Inflammatory macrophage treated with lipopolysaccharide for 1 hour (primary cell): ENCODE results near the gene ACAD9.
"Not testable (repeated sequence)": the region's sequence is repeated elsewhere in the genome, so short reads cannot be mapped to it uniquely, and the experiment has no call there.

Experiments used
- DNase-seq, 2 donors: peaks; one replicate each; pipeline ENCODE4 v3.0.0-alpha.2; 2020 to 2022

The ACAD9 gene

DNA sequence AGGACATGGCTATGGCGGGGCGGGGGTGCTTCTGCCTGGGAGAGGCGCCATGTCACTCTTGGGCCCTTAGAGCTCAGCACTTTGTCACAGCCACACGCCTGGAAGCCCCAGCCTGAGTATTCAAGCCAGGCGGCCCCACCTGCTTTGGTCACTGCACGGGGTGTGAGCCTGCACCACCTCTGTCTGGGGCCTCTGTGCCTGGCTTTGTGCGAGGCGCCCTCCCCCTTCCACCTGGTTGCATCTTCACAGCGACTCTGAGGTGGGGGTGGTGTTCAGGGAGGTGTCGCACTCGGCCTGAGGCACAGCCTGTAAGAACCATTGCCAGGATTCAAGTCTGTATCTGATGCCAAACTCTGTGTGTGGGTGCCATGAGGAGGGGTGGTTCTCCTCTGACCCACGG lies 24.1 kb downstream of the ACAD9 start:
- DNase-seq: no peak

- DNase-seq: no peak
Observed at GRCh38 chr3:128906031-128906803, 26.8 kb downstream of the ACAD9 start.

DNA sequence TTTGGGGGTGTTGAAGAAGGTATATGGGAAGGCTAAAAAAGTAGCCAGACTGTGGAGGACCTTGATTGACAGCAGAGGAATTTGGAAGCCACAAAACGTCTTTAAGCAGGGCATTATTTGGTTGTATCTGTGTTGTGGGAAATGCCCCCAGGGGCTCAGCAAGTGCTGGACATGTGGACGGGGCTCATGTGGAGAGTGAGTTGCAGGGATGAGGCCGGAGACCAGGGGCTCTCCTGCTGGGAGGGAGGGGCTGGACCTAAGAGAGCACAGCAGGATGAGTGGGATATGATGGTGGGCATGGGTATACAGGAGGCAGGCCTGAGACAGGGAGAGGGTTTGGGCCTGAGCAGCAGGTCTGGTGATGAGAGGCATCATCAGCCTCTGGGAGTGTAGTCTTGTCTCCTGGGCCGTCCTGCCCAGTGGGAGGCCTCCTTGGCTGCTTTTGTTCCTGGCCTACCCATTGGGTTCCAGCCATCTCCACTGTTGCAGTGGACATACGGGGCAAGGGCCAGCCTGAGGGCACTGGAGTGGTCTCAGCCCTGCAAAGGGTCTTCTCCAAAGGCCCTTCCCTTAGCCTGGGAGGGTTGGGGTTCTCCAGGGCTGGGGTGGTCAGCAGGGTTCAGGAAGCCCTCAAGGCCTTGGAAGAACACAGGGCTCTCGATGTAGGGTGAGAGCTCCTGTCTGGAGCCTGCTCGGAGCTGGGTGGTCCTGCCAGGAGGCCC lies 27.5 kb downstream of the ACAD9 start:
- no peak for DNase-seq

DNA sequence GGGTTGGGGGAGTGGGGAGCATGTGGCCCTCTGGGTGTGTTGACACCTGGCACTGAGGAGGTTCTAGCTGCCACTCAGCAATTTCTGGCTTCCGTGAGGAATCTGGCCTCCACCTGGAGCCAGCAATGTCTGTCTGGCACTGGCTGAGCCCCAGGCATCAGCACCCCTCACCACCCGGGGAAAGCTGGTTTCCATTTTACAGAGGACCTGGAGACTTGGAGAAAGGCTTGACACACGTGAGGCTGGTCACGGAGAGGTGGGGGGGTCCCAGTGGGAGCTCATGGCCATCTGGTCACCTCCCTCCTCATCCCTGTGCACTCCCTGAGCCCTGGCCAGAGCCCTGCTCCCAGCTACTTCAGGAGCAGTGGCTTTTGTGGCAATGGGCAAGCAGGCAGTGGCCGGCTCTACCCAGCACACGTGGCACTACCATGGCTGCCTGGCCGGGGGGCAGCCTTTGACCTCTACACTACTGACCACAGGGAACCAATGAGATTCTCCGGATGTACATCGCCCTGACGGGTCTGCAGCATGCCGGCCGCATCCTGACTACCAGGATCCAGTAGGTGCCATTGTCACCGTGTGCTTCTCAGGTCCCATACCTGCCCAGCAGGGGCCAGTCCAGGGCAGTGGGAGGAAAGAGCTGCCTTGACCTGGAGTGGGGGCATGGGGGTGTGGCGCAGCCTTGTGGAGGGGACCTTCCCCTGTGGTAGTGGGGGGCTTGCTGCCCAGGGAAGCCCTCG lies 28.5 kb downstream of the ACAD9 start:
- DNase-seq: no peak

GRCh38 chr3:128908951-128909350 lies 29.5 kb downstream of the ACAD9 start:
- DNase-seq: no peak

DNA sequence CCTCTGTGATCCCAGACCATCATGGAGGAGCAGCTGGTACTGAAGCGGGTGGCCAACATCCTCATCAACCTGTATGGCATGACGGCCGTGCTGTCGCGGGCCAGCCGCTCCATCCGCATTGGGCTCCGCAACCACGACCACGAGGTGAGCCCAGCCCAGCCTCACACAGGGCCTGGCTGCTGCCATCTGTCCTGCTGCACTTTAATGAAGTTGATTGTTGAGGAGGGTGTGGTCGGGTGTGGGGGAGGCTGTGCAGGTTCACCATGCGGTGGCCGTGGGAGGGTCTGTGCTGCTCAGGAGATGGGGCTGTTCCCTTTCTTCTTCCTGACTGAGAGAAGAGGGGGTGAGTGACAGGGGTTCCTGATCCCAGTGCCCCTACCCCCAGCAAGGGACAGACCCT lies 30.6 kb downstream of the ACAD9 start:
- no peak for DNase-seq

GRCh38 chr3:128911911-128912310 lies 32.5 kb downstream of the ACAD9 start:
- no peak for DNase-seq

DNA sequence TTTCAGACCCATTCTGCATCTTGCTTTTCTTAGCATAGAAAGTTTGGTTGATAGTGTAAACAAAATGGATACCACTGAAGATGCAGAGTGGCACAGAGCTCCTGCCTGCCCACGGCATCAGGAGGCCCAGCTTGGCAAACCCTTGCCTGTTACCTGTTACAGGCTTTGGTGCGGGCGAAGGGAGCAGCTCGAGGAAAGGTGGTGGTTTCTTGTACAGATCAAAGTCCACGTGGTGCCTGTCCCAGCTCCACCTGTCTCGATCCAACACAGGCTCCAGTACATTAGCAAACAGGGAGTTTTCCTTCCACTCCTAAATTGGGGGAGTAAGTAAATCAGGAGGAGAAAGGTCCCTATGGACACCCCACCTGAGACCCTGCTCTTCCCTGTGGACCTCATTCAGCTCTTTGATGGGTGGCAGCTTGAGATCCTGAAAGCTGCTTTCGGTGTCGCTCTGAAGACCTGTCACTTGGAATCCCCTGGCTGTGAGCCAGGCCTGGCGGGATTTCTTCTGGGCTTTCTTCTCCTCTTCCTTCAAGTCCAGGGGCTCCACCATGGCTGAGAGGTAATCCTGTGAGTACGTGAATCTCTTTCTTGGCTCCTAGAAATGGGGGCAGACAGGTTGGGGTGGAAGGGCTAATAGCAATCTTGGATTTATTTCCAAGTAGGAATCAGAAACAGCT lies 35.7 kb downstream of the ACAD9 start:
- no peak for DNase-seq

- no peak for DNase-seq
Observed at GRCh38 chr3:128917291-128917690, 37.9 kb downstream of the ACAD9 start.

DNA sequence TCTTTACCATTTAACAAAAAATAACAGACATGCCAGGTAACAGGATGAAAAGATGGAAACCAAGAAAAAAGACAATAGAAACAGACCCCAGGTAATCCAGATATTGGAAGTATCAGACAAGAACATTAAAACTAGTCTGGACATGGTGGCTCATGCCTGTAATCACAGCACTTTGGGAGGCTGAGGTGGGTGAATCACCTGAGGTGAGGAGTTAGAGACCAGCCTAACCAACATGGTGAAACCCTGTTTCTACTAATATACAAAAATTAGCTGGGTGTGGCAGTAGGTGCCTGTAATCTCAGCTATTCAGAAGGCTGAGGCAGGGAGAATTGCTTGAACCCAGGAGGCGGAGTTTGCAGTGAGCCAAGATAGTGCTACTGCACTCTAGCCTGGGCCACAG lies 40.6 kb downstream of the ACAD9 start:
- no peak for DNase-seq

DNA sequence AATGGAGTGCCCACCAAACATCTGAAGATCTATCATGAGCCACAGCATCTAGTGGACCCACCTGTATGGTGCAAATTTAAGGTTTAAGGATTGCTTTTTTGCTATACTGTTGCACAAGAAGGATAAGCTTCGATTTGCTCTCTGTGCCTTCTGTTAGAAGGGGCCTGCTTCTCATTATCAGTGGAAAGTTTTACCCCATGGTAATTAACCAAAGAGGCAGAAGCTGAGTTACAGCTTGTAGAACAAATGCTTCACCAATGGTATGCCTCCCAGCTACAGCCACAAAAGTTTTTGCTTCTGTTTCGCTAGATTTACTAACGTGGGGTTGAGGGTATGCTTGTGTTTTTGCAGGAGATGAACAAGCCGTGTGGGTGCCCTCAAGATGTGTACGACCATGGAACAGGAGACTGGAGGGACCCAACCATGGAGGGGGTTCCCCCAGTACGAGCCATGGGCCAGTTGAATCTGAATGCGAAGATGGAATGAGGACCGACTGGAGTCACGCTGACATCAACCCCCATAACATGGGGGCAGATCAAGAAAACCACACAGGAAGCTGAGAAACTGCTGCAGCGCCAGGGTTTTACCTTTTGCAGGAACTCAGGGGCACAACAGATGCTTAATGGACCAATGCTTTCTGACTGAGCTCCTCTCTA lies 43.5 kb downstream of the ACAD9 start:
- DNase-seq: no peak

DNA sequence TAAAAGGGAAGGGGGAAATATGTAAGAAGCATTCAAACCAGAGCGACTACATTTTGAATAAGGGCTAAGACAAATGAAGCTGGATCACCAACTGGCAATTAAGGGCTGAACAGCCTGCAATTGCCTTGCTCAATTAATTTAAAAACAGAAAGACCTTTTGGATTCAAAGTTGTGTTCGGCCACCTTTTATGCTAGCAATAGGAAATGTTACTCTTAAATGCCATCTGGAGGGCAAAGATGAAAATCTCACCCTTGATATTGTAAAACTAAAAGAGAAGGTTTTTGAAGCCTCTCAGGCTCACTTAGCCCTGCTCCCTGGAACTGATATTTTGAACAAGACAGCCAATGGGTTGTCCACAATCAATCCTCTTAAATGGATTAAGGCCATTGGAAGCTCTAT lies 44.2 kb downstream of the ACAD9 start:
- DNase-seq: no peak

GRCh38 chr3:128923986-128924385 lies 44.6 kb downstream of the ACAD9 start:
- not testable (repeated sequence) for DNase-seq

- DNase-seq: no peak
Observed at GRCh38 chr3:128929364-128929763, 49.9 kb downstream of the ACAD9 start.

GRCh38 chr3:128931046-128931445 lies 51.6 kb downstream of the ACAD9 start:
- DNase-seq: no peak

DNA sequence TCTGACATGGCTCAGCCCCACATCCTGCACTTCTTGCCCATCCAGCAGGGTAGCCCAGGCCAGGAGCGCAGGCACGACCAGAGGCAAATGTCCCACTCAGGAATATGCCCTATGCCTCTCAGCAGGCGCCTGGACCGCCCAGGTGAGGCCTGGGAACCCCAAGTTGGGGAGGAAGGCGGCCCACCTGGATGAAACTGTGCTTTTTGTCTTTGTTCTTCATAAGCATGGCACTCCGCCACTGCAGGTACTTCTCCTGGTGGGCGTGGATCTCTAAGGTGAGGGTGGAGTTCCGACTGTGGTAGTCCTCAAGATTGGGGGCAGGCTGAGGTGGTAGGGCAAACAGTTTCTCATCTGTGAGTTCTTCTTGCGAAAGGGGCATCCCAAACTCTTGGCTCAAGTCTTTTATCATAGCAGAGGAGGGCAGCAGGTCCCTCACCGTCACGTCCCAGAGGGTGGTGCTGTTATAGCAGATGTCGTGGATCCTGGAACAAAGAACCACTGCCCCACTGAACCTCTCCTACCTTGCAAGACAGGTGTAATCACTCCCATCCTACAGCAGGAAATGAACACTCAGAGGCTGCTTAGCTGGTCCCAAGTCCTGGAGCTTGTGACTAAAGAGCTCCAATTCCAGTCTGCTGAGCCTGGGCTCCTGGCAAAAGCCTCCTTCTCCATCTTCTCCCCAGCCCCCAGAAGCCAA lies 53.2 kb downstream of the ACAD9 start:
- DNase-seq: no peak

GRCh38 chr3:128933213-128933921 lies 53.9 kb downstream of the ACAD9 start:
- DNase-seq: no peak

- DNase-seq: no peak
Observed at GRCh38 chr3:128933922-128934253, 54.5 kb downstream of the ACAD9 start.

- no peak for DNase-seq
Observed at GRCh38 chr3:128935922-128936321, 56.5 kb downstream of the ACAD9 start.

GRCh38 chr3:128936341-128936740 lies 56.9 kb downstream of the ACAD9 start:
- DNase-seq: no peak

DNA sequence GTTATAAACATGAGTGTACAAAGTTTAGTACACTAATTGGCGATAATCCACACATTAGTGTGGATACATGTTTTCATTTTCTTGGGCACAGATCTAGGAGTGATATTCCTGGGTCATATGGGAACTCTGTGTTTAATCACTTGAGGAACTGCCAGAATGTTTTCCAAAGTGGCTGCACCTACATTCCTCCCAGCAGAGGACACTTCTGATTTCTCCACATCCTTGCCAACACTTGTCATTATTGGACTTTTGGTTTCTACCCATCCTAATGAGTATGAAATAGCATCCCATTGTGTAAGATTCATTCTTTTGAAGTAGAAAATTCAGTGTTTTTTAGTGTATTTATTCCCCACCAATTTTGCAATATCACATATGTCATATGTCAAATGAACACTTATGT lies 60.8 kb downstream of the ACAD9 start:
- no peak for DNase-seq
